Thymus (tissue), 11 donors: ENCODE data around the gene ERC2. TPM values are rescaled to one million over a fixed set of nuclear protein-coding genes. Genes with fewer than 3 reads are reported as not detected.

ENCODE experiments used
- DNase-seq, 9 donors: peaks; one replicate each; pipeline ENCODE4 v3.0.0-alpha.2; 2013; ENCODE audit warnings: low spot score in 9 of 9, low read depth in 6 of 9, missing footprints in 1 of 9
- H3K27ac ChIP-seq, 2 donors: one replicate each; pipeline ENCODE4 v1.5.1; 2013; ENCODE audit warnings: control low read depth in 1 of 2, low read depth in 1 of 2, low read length in 1 of 2, mild to moderate bottlenecking in 1 of 2, moderate library complexity in 1 of 2
- H3K27me3 ChIP-seq, 2 donors: one replicate each; pipeline ENCODE4 v1.5.1; 2013; ENCODE audit warnings: low read length in 1 of 2; ENCODE audit not compliant: control insufficient read depth in 2 of 2, insufficient read depth in 1 of 2
- H3K36me3 ChIP-seq, 2 donors: one replicate each; pipeline ENCODE4 v1.5.1; 2013; ENCODE audit warnings: low read length in 1 of 2, mild to moderate bottlenecking in 1 of 2, moderate library complexity in 1 of 2; ENCODE audit not compliant: control insufficient read depth in 2 of 2, insufficient read depth in 2 of 2
- H3K4me1 ChIP-seq, 2 donors: one replicate each; pipeline ENCODE4 v1.5.1; 2013; ENCODE audit warnings: low read length in 2 of 2; ENCODE audit not compliant: control insufficient read depth in 2 of 2, insufficient read depth in 2 of 2
- H3K4me3 ChIP-seq, 2 donors: one replicate each; pipeline ENCODE4 v1.5.1; 2013; ENCODE audit warnings: low read length in 2 of 2, control low read depth in 1 of 2, mild to moderate bottlenecking in 1 of 2
- H3K9me3 ChIP-seq, 2 donors: one replicate each; pipeline ENCODE4 v1.5.1; 2013; ENCODE audit warnings: low read length in 1 of 2, mild to moderate bottlenecking in 1 of 2; ENCODE audit not compliant: control insufficient read depth in 2 of 2, insufficient read depth in 1 of 2
- WGBS: extraction: QIAGEN DNeasy Blood & Tissue Kit; methylation state at CpG from one replicate; pipeline ENCODE4 v1.1.7; 2013; 5-methylcytosine and 5-hydroxymethylcytosine counted together
- polyA plus RNA-seq: library from polyadenylated mRNA; stranded (reverse); fragments of 200-250 nt; gene quantifications from one replicate; pipeline ENCODE4 v1.2.3, GENCODE V29; 2013
- total RNA-seq: library from RNA; stranded (reverse); fragments of 120-200 nt; gene quantifications from one replicate; pipeline ENCODE4 v1.2.4, GENCODE V29; 2013
- donor health status: healthy.

The ERC2 gene
- total and polyA plus RNA-seq, 2 donors, result 0.28 to 0.50 TPM

DNA sequence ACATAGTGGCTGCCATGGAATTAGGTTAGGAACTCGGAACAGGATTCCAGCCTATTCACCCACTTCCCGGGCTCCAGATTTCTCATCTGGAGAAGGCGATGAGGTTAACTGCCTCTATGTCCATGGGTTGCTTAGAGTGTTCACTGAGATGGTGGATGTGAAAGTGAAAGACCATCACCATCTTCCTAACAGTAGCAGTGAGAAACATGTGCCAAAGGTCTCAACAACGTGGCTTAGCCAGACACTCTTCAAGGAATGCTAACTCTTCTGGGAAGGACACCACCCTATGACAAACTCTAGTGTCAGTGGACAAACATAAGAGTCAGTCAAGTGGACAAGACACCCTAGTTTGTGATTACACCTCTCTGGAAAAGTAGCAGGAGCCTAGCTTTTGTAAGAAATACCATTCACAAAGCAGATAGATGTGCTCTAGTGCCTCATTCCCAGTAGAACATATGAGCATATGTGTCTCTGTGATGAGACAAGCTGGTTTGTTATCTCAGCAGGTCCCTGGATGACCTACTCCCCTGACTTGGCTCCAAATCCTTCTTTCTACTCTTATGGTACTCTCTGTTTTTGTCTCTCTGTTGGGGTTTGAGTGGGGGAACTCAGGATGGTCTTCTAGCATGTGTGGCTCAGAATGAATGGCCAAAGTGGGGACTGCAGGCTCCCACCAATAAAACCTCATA is 770.9 kb downstream of the ERC2 start:
- Histone ChIP-seq H3K4me1 (no peaks in the 10 kb centered on the region), H3K27me3 (no peaks in the 10 kb centered on the region), H3K4me3 (no peak overlapping the region), H3K9me3 (no peaks in the 10 kb centered on the region), H3K36me3 (no peaks in the 10 kb centered on the region), H3K27ac (no peak overlapping the region)
- DNase-seq, result no peak
- 96% methylated on average over 4 of the region's 4 CpGs for whole genome bisulfite sequencing

DNA sequence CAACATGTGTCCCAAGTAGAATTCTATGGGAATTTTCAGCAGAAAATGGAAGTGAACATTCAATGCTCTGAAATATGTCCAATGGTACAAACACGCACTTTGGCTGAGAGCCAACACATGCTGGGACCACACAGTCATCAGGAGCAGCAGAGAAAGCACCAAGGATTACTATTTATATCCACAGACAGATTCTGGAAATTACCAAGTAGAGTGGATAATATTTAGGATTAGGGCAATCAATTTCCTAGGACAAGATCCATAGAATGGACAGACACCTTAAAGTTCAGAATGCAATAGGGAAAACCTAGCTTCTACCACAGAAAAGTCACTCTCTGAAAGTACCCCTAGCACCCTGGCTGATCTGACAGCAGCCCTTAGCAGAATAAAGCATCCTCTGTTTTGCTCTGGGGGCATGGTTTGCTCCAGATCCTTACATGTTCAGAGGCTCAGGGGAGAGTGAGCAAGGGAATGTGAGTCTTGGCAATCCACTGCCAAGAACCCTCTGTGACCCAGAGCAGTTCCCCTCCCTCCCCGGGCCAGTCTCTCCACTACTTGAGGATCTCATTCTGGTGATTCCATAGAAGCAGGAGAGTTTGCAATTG is 775.2 kb downstream of the ERC2 start:
- Histone ChIP-seq H3K4me1 (peaks cover 3 to 5% of the 10 kb centered on the region in 2 donors), H3K36me3 (no peaks in the 10 kb centered on the region), H3K27ac (no peak overlapping the region), H3K4me3 (no peak overlapping the region), H3K27me3 (no peaks in the 10 kb centered on the region), H3K9me3 (no peaks in the 10 kb centered on the region)
- no peak for DNase-seq
- 92% methylated on average over 2 of the region's 2 CpGs for WGBS

DNA sequence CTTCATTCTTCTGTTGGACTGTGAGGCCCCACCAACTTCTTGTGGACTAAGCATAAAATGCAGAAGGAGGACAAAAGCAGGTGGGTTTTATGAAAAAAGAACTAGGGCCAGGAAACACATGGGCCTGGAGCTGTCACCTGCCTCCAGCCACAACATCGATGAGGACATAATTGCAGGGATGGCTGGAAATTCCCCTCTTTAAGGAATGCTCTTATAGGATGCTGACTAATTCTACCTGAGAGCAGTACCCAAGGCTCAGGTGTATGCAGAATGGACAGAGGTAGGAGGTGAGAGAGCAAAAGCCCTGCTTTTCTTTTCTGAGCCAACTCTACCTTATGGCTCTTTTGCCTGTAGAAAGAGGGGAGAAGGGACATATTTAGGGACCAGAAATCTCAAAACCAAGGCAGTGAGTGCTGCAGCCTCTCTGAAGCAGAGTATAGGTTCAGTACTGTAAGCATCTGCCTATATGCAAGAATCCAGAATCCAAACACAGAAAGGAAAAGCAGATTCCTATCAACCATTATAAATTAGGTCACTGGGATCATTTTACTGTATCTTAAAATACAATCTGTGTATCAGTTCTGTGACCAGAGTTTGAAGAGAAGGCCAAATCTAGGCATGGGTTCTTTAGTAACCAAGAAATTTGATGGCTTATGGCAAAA is 775.8 kb downstream of the ERC2 start:
- H3K36me3 ChIP-seq, result no peaks in the 10 kb centered on the region
- WGBS, result 31% methylated on average over 1 of the region's 1 CpG
- no peaks in the 10 kb centered on the region for H3K9me3 ChIP-seq
- DNase-seq, result no peak
- H3K4me1 ChIP-seq, result peaks cover 3 to 11% of the 10 kb centered on the region in 2 donors
- H3K27ac ChIP-seq, result no peak overlapping the region
- no peak overlapping the region for H3K4me3 ChIP-seq
- no peaks in the 10 kb centered on the region for H3K27me3 ChIP-seq

DNA sequence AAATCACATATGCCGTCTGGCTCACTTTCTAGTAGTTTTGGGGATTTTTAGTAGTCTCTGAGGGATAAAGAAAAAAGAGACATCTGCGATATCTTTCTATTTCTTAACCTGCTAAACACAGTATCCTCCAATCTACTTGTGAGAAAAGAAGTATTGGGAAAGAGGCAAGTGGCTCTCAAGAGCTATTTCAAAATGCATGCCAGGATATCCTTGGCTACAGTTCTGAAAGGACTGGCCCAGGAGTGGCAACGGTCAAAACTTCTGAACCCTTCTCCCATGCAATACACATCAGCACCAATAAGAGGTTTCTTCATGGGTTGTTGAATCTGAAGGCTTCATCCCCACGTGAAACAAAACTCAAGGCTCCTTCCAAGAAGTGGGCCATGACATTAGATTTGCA is 777.1 kb downstream of the ERC2 start:
- Histone ChIP-seq H3K4me3 (no peak overlapping the region), H3K27ac (no peak overlapping the region), H3K27me3 (no peaks in the 10 kb centered on the region), H3K36me3 (no peaks in the 10 kb centered on the region), H3K4me1 (peaks cover 3 to 11% of the 10 kb centered on the region in 2 donors), H3K9me3 (no peaks in the 10 kb centered on the region)
- 92% methylated on average over 4 of the region's 4 CpGs for WGBS
- DNase-seq, result no peak

DNA sequence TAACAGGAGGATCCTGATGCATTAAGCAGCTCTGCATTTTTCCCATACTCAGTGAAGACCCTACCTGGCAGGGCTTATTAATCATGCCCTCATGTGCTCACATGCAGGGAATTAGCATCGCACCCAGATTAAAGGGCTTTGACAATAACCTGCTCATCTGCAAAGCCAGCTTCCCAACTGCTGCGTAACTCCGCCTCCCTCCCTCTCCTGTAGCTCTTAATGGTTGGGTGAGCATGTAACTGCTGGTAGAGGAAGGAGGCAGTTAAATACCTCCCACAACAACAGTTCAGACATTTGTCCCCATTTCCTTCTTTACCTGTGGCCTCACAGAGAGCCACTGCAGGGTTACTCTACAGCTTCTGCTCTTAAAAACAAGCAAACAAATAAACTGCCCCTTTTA is 777.5 kb downstream of the ERC2 start:
- peak in 5 of 9 donors; percentile 0 to 48 (median 11) for DNase-seq
- Histone ChIP-seq H3K27me3 (no peaks in the 10 kb centered on the region), H3K4me1 (peaks cover 3 to 11% of the 10 kb centered on the region in 2 donors), H3K9me3 (no peaks in the 10 kb centered on the region), H3K27ac (no peak overlapping the region), H3K36me3 (no peaks in the 10 kb centered on the region), H3K4me3 (no peak overlapping the region)
- 92% methylated on average over 3 of the region's 3 CpGs for WGBS

DNA sequence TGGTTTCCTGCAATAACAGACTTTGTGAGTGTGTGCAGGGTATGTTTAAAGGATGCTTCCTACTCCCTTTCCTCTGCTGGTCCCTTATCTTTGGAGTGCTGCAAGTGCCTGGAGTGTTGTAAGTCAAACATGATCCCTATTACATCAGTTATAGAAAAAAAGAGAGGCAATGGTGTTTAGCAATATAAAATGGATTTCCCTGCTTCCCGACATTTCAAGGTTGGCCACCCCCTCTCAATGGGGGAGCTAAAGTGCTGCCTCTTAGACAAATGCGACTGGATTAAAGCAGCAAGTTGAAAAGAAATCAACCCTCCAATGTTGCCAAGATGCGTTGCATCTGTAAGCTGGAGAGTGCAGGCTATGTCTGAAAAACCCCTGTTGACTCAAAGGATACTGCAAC is 778.1 kb downstream of the ERC2 start:
- DNase-seq, result no peak
- Histone ChIP-seq H3K27me3 (no peaks in the 10 kb centered on the region), H3K4me1 (peaks cover 3 to 11% of the 10 kb centered on the region in 2 donors), H3K36me3 (no peaks in the 10 kb centered on the region), H3K9me3 (no peaks in the 10 kb centered on the region), H3K27ac (no peak overlapping the region), H3K4me3 (no peak overlapping the region)
- 92% methylated on average over 3 of the region's 3 CpGs for WGBS

DNA sequence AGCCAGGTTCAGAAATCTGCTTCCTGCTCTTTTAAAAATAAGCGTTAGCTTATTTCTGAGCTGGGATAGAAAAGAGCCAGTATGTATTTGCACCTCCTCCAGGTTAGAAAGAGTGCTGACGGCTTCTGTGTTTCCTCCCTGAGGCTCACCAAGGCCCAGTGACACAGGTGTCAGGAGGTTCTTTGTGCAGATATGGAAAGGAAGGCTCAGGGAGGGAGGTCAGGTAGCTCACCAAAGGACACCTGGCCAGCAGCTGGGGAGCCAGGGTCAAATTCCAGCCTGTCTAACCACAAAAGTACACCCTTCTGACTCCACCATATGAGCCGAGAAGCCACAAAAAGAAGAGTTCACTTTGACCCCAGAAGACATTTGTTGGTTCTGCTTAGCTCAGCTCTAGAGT is 780.1 kb downstream of the ERC2 start:
- H3K9me3 ChIP-seq, result no peaks in the 10 kb centered on the region
- no peak overlapping the region for H3K4me3 ChIP-seq
- no peaks in the 10 kb centered on the region for H3K27me3 ChIP-seq
- H3K4me1 ChIP-seq, result peaks cover 3 to 11% of the 10 kb centered on the region in 2 donors
- no peaks in the 10 kb centered on the region for H3K36me3 ChIP-seq
- no peak for DNase-seq
- H3K27ac ChIP-seq, result no peak overlapping the region
- WGBS, result 96% methylated on average over 3 of the region's 3 CpGs

DNA sequence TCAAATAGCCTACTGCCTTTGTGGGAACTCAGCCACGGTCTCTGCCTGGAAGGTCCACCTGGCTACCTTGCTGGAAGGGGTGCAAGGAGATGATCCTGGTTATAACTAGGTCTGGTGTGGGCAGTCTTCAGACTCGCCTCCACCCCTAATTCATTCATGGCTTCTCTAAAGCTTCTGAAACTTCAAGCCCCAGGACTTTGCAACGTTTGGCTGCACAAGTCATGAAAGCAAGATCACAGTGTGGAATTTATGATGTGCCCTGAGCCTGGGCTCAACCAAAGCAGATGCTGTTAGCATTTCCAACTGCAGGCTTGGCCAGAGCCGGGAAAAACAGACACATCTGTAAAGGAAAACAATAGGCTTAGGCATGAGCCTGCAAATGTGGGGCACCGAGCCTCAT is 780.7 kb downstream of the ERC2 start:
- H3K36me3 ChIP-seq, result no peaks in the 10 kb centered on the region
- 90% methylated on average over 5 of the region's 5 CpGs for WGBS
- H3K4me3 ChIP-seq, result no peak overlapping the region
- no peaks in the 10 kb centered on the region for H3K27me3 ChIP-seq
- no peak overlapping the region for H3K27ac ChIP-seq
- no peaks in the 10 kb centered on the region for H3K9me3 ChIP-seq
- DNase-seq, result no peak
- peaks cover 3 to 11% of the 10 kb centered on the region in 2 donors for H3K4me1 ChIP-seq
